CD4-positive, alpha-beta T cell treated with Interleukin-21 for 1 hour (primary cell): ENCODE measurements around the gene PEX3.
A peak's percentile ranks its signal among the peaks of the same experiment; 100 is the strongest.

Source experiments
- DNase-seq: peaks from one replicate; pipeline ENCODE4 v3.0.0-alpha.2; 2020

The PEX3 gene

GRCh38 chr6:143539734-143540133 lies 89.1 kb downstream of the PEX3 start:
- DNase-seq: peak; percentile 51

- no peak for DNase-seq
Measured at GRCh38 chr6:143540192-143540591, 89.6 kb downstream of the PEX3 start.
